Spleen (tissue), 11 donors: Measurements from ENCODE around the gene TTC7B. TPM values are rescaled to one million over a fixed set of nuclear protein-coding genes. Genes with fewer than 3 reads are reported as not detected.

ENCODE experiments used
- DNase-seq: peaks from one replicate; pipeline ENCODE4 v3.0.0-alpha.2; 2020
- H3K27ac ChIP-seq, 8 donors: fragments of 200-600 bp; sonication (generic) in 7 of 8; 1 replicate in 4 of 8; 2 replicates in 4 of 8; pipeline versions ENCODE4 v1.5.0 to v1.8.0; 2016 to 2021; ENCODE audit warnings: inconsistent platforms in 4 of 8, mild to moderate bottlenecking in 4 of 8, moderate library complexity in 1 of 8
- H3K27me3 ChIP-seq, 7 donors: fragments of 200-600 bp; sonication (generic) in 6 of 7; replicated peaks in 1 of 7; 1 replicate in 4 of 7; 2 replicates in 3 of 7; pipeline versions ENCODE4 v1.5.0 to v1.8.0; 2016 to 2021; ENCODE audit warnings: inconsistent platforms in 3 of 7, mild to moderate bottlenecking in 1 of 7
- H3K36me3 ChIP-seq, 6 donors: fragments of 200-600 bp; sonication (generic) in 5 of 6; 1 replicate in 4 of 6; 2 replicates in 2 of 6; pipeline versions ENCODE4 v1.5.0 to v1.8.0; 2016 to 2021; ENCODE audit warnings: inconsistent platforms in 2 of 6
- H3K4me1 ChIP-seq, 6 donors: fragments of 200-600 bp; sonication (generic) in 5 of 6; 1 replicate in 3 of 6; 2 replicates in 3 of 6; pipeline versions ENCODE4 v1.5.0 to v1.8.0; 2016 to 2021; ENCODE audit warnings: inconsistent platforms in 3 of 6
- H3K4me3 ChIP-seq, 8 donors: fragments of 200-600 bp; sonication (generic) in 7 of 8; 1 replicate in 4 of 8; 2 replicates in 4 of 8; pipeline versions ENCODE4 v1.5.0 to v1.8.0; 2016 to 2021; ENCODE audit warnings: inconsistent platforms in 4 of 8, mild to moderate bottlenecking in 4 of 8, moderate library complexity in 2 of 8
- H3K9me3 ChIP-seq, 8 donors: fragments of 200-600 bp; sonication (generic) in 7 of 8; 1 replicate in 4 of 8; 2 replicates in 4 of 8; pipeline versions ENCODE4 v1.5.0 to v1.8.0; 2016 to 2021; ENCODE audit warnings: inconsistent platforms in 4 of 8
- POLR2A ChIP-seq, 3 donors: fragments of 450-650 bp; IDR thresholded peaks; one replicate each; pipeline ENCODE4 v1.5.1; 2017; ENCODE audit warnings: antibody characterized with exemption in 3 of 3, mild to moderate bottlenecking in 1 of 3
- POLR2AphosphoS5 ChIP-seq, 3 donors: sonication (generic); formaldehyde crosslinking; IDR thresholded peaks; one replicate each; pipeline ENCODE4 v1.5.1; 2017; ENCODE audit warnings: antibody characterized with exemption in 3 of 3
- WGBS, 5 donors: extraction: QIAGEN DNeasy Blood & Tissue Kit in 3 of 5; methylation state at CpG; one replicate each; pipeline versions ENCODE4 v1.1.5 to v1.1.7; 2013 to 2018; 5-methylcytosine and 5-hydroxymethylcytosine counted together
- intact Hi-C: fragments of 100-400 bp; cut with DNase I; formaldehyde crosslinking; loops from one replicate; pipeline ENCODE4 v1.15.0; 2023; ENCODE audit warnings: low total_unique reads
- polyA plus RNA-seq, 3 donors: library from polyadenylated mRNA; stranded (reverse); fragments of 200-250 nt; gene quantifications; one replicate each; pipeline ENCODE4 v1.2.1, GENCODE V29; 2013
- total RNA-seq, 7 donors: library from RNA; depleted of rRNA in 3 of 7; stranded (reverse); fragments of >200 nt in 3 of 7; fragmentation: NEBNext Ultra II Directional in 4 of 7; extraction: Animal tissue kit (Norgen Biotek cat#: 25700) in 4 of 7; gene quantifications; one replicate each; pipeline versions ENCODE4 v1.1.0 to v1.2.1, GENCODE V29; 2016 to 2021
- TF ChIP-seq, protein P1 (sequence below), 11 experiments: fragments of 200-600 bp in 7 of 11; fragments of 450-650 bp in 4 of 11; sonication (generic) in 4 of 11; IDR thresholded peaks in 8 of 11; conservative IDR thresholded peaks in 3 of 11; 1 replicate in 7 of 11; 2 replicates in 4 of 11; pipeline versions ENCODE4 v1.4.0 to v1.8.0; 2016 to 2021; ENCODE audit warnings: antibody characterized with exemption in 11 of 11, inconsistent platforms in 4 of 11, mild to moderate bottlenecking in 1 of 11
- donor health status: healthy with polysubstance abuse.
- donor health status: DM: no; HTN: no; CAD: no; lungs with moderate emphysema.
- donor health status: DM: no; HTN: no; CAD: no.
- donor health status: Bipolar disorder and iron deficiency.
- donor health status: healthy.
- donor health status: DM: no; HTN: no; CAD: no.
- donor health status: DM: yes; HTN: yes; CAD: no.

Gene TTC7B
- total and polyA plus RNA-seq, 10 donors: 6.6 to 98.4 (median 62.6) TPM

DNA sequence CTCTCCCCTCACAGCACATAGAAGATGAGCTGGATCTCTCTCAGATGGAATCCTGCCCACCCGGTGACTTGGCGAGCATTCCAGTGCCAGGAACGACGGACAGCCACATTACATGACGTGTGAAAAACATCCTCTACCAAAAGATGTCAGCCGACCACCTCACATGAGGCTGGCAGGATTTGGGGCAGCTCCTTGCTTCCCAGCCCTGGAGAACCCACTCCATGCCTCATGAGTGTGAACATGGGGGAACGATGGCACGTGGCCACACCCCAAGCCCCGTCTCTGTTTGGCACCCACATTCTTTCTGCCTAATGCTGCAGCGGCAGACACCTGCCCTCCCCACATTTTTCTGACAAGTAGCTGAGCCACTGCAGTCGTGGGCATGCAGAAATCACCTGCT, 216.9 kb downstream of the TTC7B start:
- intact Hi-C loops: no loop called here

DNA sequence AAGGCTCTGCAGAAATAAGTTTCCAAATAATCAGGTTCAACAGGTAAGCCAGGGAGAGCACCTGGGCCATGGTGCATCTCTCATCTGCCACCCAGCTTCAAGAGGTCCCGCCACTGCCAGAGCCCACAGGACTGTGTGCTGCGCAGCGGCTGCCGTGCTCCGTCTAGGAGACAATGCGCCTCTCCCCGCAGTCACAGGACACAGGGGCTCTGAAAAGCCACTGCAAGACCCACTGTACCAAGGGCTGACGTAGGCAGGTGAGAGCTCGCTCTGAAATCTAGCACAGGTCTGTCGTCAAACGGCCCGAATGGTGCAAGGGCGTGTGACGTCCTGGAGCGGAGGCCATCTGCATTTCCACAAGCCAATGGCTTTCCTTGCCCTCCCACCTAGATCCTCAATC, 218.3 kb downstream of the TTC7B start:
- Histone ChIP-seq H3K4me1 (no peaks in the 10 kb centered on the region), H3K36me3 (peaks cover 0 to 6% (median 0%) of the 10 kb centered on the region in 6 donors), H3K27ac (no peak overlapping the region), H3K9me3 (no peaks in the 10 kb centered on the region), H3K27me3 (no peaks in the 10 kb centered on the region), H3K4me3 (no peak overlapping the region)
- 91 to 98% (median 96%) methylated on average over 13 to 15 of the region's 15 CpGs for WGBS, 5 donors
- DNase-seq: no peak
- TF ChIP-seq POLR2AphosphoS5 (IDR thresholded peaks at IDR 0.05): no peak
- TF ChIP-seq, protein P1, sequence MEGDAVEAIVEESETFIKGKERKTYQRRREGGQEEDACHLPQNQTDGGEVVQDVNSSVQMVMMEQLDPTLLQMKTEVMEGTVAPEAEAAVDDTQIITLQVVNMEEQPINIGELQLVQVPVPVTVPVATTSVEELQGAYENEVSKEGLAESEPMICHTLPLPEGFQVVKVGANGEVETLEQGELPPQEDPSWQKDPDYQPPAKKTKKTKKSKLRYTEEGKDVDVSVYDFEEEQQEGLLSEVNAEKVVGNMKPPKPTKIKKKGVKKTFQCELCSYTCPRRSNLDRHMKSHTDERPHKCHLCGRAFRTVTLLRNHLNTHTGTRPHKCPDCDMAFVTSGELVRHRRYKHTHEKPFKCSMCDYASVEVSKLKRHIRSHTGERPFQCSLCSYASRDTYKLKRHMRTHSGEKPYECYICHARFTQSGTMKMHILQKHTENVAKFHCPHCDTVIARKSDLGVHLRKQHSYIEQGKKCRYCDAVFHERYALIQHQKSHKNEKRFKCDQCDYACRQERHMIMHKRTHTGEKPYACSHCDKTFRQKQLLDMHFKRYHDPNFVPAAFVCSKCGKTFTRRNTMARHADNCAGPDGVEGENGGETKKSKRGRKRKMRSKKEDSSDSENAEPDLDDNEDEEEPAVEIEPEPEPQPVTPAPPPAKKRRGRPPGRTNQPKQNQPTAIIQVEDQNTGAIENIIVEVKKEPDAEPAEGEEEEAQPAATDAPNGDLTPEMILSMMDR (IDR thresholded peaks at IDR 0.05 in 8 of 11, conservative IDR thresholded peaks at IDR 0.05 in 3 of 11): no peak
- TF ChIP-seq POLR2A (IDR thresholded peaks at IDR 0.05): no peak
- intact Hi-C loops: no loop called here

More for the DNA sequence above, 216.9 kb downstream of the TTC7B start:
- Histone ChIP-seq H3K9me3 (no peaks in the 10 kb centered on the region), H3K27me3 (no peaks in the 10 kb centered on the region), H3K4me1 (no peaks in the 10 kb centered on the region), H3K36me3 (no peaks in the 10 kb centered on the region), H3K27ac (no peak overlapping the region), H3K4me3 (no peak overlapping the region)
- 56 to 71% (median 64%) methylated on average over 11 of the region's 11 CpGs for WGBS, 5 donors
- no peak for DNase-seq
- TF ChIP-seq POLR2A (IDR thresholded peaks at IDR 0.05) (no peak), POLR2AphosphoS5 (IDR thresholded peaks at IDR 0.05) (no peak)
- TF ChIP-seq, protein P1 (IDR thresholded peaks at IDR 0.05 in 8 of 11, conservative IDR thresholded peaks at IDR 0.05 in 3 of 11): no peak

- Histone ChIP-seq H3K4me1 (no peaks in the 10 kb centered on the region), H3K27ac (no peak overlapping the region), H3K9me3 (no peaks in the 10 kb centered on the region), H3K4me3 (no peak overlapping the region), H3K27me3 (no peaks in the 10 kb centered on the region), H3K36me3 (peaks cover 0 to 18% (median under 1%) of the 10 kb centered on the region in 6 donors)
- DNase-seq: no peak
- no peak for TF ChIP-seq POLR2A (IDR thresholded peaks at IDR 0.05)
- TF ChIP-seq, protein P1 (IDR thresholded peaks at IDR 0.05 in 8 of 11, conservative IDR thresholded peaks at IDR 0.05 in 3 of 11): no peak
- TF ChIP-seq POLR2AphosphoS5 (IDR thresholded peaks at IDR 0.05): no peak
- intact Hi-C loops: no loop called here
- WGBS, 5 donors: 90 to 96% (median 91%) methylated on average over 8 of the region's 8 CpGs
Measured at GRCh38 chr14:90596733-90597132, 219.5 kb downstream of the TTC7B start.

DNA sequence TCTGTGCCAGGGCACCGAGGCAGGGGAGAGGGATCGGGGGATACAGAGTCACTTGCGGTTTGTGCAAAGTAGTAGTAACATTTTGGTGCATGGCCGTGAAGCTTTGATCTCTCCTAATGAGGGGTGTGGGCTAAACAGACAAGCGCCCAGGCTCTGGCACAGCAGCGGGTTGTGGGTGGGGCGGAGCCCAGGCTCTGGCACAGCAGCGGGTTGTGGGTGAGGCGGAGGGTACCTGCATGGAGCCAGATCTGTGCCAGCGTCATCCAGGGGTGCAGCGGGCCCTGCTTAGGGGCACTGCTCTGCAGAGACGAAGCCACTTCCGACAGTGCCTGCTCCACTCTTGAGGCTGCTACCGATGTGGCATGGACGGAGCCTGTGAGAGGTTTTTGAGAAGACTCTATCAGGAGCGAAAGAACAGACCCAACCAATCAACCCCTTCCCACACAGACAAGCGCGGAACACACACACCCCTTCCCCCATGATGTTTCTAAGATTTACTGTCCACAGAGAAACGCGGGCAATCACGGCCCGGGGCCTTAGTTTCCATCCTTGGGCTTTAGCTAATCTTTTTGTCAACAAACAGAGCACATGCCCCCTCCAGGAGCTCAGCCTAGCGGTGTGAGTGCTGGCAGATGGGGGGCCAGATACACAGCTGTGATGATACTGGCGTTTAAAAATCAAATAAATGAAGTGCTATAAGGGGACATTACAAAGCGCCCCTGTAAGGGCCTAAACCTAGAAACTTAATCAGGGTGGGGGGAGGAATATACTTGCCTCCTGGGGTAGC, 222.8 kb downstream of the TTC7B start:
- 92 to 95% (median 93%) methylated on average over 21 to 25 of the region's 25 CpGs for WGBS, 5 donors
- TF ChIP-seq, protein P1 (IDR thresholded peaks at IDR 0.05 in 8 of 11, conservative IDR thresholded peaks at IDR 0.05 in 3 of 11): no peak
- TF ChIP-seq POLR2AphosphoS5 (IDR thresholded peaks at IDR 0.05) (no peak), POLR2A (IDR thresholded peaks at IDR 0.05) (no peak)
- intact Hi-C loops: no loop called here
- no peaks in the 10 kb centered on the region for H3K27me3 ChIP-seq
- H3K4me1 ChIP-seq: no peaks in the 10 kb centered on the region
- DNase-seq: no peak
- H3K4me3 ChIP-seq: no peak overlapping the region
- H3K36me3 ChIP-seq: peaks cover 0 to 43% (median 6%) of the 10 kb centered on the region in 6 donors
- H3K27ac ChIP-seq: no peak overlapping the region
- no peaks in the 10 kb centered on the region for H3K9me3 ChIP-seq
